HG03558 (cell line): ENCODE results near the gene RBCK1.
"Not testable (repeated sequence)": the region's sequence is repeated elsewhere in the genome, so short reads cannot be mapped to it uniquely, and the experiment has no call there.

Experiments used
- ATAC-seq: cut with Tn5 transposase; IDR thresholded peaks from one replicate; pipeline ENCODE4 v1.9.1; 2021; ENCODE audit warnings: moderate number of reproducible peaks; ENCODE audit not compliant: unreplicated experiment; ENCODE audit errors: extremely low read depth

RBCK1 gene

DNA sequence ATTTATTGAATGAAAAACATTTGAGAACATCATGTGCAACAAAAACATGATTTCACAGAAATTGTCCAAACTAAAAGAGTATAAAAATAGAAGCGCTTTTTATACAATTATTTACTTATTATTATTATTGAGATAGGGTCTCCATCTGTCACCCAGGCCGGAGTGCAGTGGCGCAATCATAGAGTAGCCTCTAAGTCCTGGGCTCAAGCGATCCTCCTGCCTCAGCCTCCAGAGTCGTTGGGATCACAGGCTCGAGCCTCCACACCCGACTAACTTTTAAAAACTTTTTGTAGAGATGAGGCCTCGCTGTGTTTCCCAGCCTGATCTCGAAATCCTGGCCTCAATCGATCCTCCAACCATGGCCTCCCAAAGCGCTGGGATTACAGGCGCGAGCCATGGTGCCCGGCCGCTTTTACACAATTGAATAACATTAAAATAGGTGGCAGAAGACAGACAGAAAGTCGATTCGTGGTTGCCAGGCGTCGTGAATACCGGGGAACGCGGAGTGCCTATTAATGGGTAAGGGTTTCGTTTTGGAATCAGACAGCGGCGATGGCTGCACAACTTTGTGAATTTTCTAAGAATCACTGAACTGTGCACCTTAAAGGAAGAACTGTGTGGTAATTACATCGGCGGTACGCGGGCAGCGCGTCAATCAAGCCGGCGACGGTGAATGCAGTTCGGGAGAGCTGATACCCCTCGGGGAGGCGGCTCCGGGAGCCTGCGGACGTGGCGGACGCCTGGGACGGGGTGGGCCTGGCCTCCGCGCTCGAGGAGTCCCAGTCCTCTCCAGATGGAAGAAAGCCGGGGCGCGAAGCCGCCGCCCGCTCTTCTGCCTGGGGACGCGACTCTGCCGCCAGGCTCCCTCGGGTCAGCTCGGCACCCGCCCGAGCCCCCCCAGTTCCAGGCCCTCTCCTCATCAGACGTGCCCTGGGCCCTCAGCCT is 53.4 kb downstream of the RBCK1 start:
- ATAC-seq: peak; percentile 12

DNA sequence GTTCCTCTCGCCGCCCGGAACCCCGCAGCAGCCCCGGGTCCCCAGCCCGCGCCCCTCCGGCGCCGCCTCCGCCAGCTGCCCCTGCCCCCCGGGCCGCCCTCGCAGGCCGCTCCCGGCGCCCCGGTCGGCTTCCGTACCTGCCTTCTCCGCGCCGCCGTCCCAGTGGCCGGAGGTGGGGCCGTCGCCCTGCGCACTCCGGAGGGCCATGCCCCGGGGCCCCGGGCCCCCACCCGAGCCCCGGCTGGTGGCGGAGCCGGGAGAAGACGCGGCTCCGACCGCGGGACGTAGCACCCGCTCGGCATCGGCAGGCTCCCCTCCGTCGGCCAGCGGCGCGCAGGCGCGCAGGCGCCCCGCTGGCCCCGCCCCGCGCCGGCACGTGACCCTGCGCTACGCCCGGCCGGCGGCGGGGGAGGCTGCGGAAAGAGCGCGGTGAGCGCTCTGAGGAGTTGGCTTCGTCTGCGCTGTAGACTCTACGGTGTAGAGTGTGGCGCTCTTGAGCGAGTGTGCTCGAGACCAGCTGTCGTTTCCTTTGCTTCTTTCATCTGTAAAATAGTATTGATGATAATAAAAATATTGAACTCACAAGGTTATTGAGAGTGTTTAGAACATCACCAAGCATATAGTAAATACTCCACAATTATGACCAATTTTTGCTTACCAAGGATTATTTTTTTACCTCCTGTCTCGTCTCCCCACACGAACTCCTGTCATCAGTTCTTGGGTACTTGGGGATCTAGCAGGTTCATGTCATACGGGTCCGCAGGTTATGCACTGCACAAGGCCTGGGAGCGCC is 54.3 kb downstream of the RBCK1 start, which contains the start of gene TBC1D20:
TSS of gene TBC1D20 (minus strand) at position 335 of the 793 bp plus-strand sequence. CDS start at position 207, 128 bp downstream.
- ATAC-seq: peak; percentile 74

- no peak for ATAC-seq
These were observed 59.7 kb downstream of the RBCK1 start for GRCh38 chr20:467755-468154.

GRCh38 chr20:469746-470490 is 61.8 kb downstream of the RBCK1 start:
- no peak for ATAC-seq

- no peak for ATAC-seq
These were observed 64.2 kb downstream of the RBCK1 start for GRCh38 chr20:472137-472846.

DNA sequence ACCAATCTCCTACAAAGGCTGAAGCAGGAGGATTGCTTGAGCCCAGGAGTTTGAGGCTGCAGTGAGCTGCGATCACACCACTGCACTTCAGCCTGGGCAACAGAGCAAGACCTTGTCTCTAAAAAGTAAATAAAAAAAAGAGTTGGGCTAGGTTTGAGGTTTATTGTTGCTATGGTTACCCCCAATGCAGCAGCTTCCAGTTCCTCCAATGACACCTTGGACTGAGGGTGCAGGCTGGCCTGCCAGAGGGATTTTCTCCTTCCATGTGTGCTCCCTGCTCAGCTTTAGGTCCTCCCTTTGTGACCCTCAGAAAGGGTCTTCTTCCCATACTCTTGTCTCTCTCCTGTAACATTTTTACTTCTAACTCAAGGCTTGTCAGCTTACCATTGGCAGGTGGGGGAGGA is 64.8 kb downstream of the RBCK1 start:
- ATAC-seq: no peak

GRCh38 chr20:474581-474980 is 66.5 kb downstream of the RBCK1 start:
- no peak for ATAC-seq

- no peak for ATAC-seq
These were observed 67.6 kb downstream of the RBCK1 start for GRCh38 chr20:475463-476357.

DNA sequence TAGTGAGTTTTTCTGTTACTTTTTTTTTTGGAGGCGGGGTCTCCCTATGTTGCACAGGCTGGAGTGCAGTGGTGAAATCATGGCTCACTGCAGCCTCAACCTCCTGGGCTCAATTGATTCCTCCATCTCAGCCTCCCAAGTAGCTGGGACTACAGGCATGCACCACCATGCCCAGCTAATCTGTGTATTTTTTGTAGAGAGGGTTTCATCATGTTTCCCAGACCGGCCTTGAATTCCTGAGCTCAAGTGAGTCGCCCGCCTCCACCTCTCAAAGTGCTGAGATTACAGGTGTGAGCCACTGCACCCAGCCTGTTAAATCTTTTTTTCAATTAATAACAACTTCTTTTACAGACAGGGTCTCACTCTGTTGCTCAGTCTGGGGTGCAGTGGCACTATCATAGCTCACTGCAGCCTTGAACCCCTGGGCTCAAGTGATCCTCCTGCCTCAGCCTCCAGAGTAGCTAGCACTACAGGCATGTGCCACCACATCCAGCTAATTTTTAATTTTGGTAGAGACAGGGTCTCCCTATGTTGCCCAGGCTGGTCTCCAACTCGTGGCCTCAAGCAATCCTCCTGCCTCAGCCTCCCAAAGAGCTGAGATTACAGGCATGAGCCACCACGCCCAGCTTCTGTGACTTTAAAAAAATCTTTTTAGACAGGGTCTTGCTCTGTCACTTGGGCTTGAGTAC is 68.6 kb downstream of the RBCK1 start:
- ATAC-seq: not testable (repeated sequence)

- no peak for ATAC-seq
These were observed 70.2 kb downstream of the RBCK1 start for GRCh38 chr20:478010-478948.

DNA sequence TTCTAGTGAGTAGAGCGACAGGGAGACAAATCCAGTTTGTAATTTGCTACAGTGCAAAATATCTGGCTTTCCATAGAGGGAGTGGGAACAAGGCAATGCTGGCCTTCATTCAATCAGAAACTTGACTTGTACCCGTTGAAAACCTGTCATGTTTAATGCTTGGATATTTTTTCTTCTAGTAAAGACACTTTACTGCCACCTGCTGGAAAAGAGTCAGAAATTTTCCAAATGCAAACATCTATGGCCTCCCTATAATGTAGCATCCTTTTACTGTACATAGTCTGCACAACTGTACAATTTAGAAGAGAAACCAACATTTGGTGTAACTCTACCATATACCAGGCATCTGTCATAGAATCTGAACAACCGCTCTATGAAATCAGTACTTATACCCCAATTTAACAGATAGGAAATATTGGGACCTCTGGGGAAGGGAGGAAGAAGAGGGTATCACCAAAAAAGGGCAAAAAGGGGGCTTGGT is 70.9 kb downstream of the RBCK1 start:
- ATAC-seq: no peak

GRCh38 chr20:479487-479886 is 71.4 kb downstream of the RBCK1 start:
- ATAC-seq: no peak

DNA sequence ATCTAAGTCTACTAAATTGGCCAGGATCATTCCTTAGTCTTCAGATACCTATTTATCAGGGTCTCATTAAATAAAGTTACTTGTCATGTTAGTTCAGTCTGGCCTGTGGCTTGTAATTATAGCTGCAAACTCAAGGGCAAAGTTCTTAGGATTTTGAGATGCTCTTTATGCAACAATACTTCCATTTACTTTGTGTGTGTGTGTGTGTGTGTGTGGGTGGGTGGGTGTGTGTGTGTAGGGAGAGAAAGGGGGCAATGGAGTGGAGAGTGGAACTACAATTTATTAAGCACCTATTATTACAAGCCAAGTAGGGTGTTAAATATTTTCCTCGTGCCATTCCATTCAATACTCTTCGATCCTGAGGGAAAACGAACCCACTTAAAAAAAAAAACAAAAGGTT is 71.9 kb downstream of the RBCK1 start:
- no peak for ATAC-seq

DNA sequence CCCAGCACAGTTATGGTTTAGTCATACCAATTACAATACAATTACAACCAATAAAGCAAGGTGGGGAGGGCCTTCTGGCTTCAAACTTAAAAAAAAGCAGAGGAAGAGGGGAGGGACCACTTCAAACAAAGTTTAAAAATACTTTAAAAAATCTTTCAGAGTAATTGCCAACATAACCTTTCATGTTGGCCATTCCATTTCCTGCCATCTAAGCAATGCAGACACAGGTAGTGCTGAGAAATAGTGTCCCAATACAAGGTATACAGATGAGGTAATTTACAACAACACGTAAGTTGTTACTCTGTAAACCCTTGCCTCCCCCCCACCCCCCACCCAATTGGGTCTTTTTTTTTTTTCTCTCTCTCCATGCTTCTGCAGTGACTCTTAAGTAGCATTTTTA is 73.1 kb downstream of the RBCK1 start:
- no peak for ATAC-seq
